HEK293 (cell line): ENCODE measurements around the gene LAMA2.
A peak's percentile ranks its signal among the peaks of the same experiment; 100 is the strongest.

ENCODE experiments used
- CTCF ChIA-PET: fragments of 350-600 bp; formaldehyde crosslinking; extraction: SDS; loops from one replicate; lab custom pipeline; 2021; ENCODE audit warnings: antibody characterized with exemption; lab: Yijun Ruan, JAX
- POLR2A ChIA-PET: fragments of 300-600 bp; formaldehyde crosslinking; extraction: SDS; loops from one replicate; lab custom pipeline; 2020; ENCODE audit warnings: antibody characterized with exemption, inconsistent platforms; lab: Yijun Ruan, JAX
- H3K27ac ChIP-seq: fragments of 200-500 bp; sonication (Bioruptor generic); 2 replicates; pipeline ENCODE4 v1.5.1; 2014; ENCODE audit warnings: low read depth, low read length, control low read depth, inconsistent platforms; ENCODE audit errors: extremely low read depth
- H3K36me3 ChIP-seq, 2 experiments: fragments of 200-500 bp in 1 of 2; sonication (Bioruptor generic) in 1 of 2; 1 replicate in 1 of 2; 2 replicates in 1 of 2; pipeline ENCODE4 v1.5.1; 2014 to 2017; ENCODE audit warnings: inconsistent platforms in 2 of 2, low read length in 2 of 2; ENCODE audit not compliant: control insufficient read depth in 2 of 2, insufficient read depth in 1 of 2
- H3K4me1 ChIP-seq: fragments of 200-500 bp; sonication (Bioruptor generic); 2 replicates; pipeline ENCODE4 v1.5.1; 2014; ENCODE audit warnings: mild to moderate bottlenecking, low read length, inconsistent platforms; ENCODE audit not compliant: control insufficient read depth, insufficient read depth
- H3K4me3 ChIP-seq: 2 replicates; pipeline ENCODE4 v1.5.1; 2011; ENCODE audit warnings: low read depth, mild to moderate bottlenecking, control low read depth, low read length, moderate library complexity
- H3K9me3 ChIP-seq: fragments of 200-500 bp; sonication (Bioruptor generic); 2 replicates; pipeline ENCODE4 v1.5.1; 2014; ENCODE audit warnings: low read depth, low read length, inconsistent platforms; ENCODE audit not compliant: control insufficient read depth, insufficient read depth
- SCRT2 ChIP-seq: fragments of 450-650 bp; formaldehyde crosslinking; IDR thresholded peaks from 2 replicates; pipeline ENCODE4 v1.5.1; 2016; ENCODE audit warnings: missing biosample characterization, missing genetic modification characterization
- SP3 ChIP-seq: fragments of 450-650 bp; formaldehyde crosslinking; IDR thresholded peaks from 2 replicates; pipeline ENCODE4 v1.5.1; 2016; ENCODE audit warnings: missing biosample characterization, missing genetic modification characterization
- ZBTB21 ChIP-seq: fragments of 450-650 bp; formaldehyde crosslinking; IDR thresholded peaks from 2 replicates; pipeline ENCODE4 v1.5.1; 2017; ENCODE audit warnings: missing biosample characterization, missing genetic modification characterization
- ZBTB49 ChIP-seq: fragments of 450-650 bp; formaldehyde crosslinking; IDR thresholded peaks from 2 replicates; pipeline ENCODE4 v1.5.1; 2016; ENCODE audit warnings: missing biosample characterization, missing genetic modification characterization, low read depth
- ZNF138 ChIP-seq: fragments of 450-650 bp; formaldehyde crosslinking; IDR thresholded peaks from 2 replicates; pipeline ENCODE4 v1.5.1; 2016; ENCODE audit warnings: missing biosample characterization, missing genetic modification characterization, borderline replicate concordance
- ZNF280D ChIP-seq: fragments of 450-650 bp; formaldehyde crosslinking; IDR thresholded peaks from 2 replicates; pipeline ENCODE4 v1.5.1; 2016; ENCODE audit warnings: missing biosample characterization, missing genetic modification characterization
- ZNF362 ChIP-seq: fragments of 450-650 bp; formaldehyde crosslinking; IDR thresholded peaks from 2 replicates; pipeline ENCODE4 v1.5.1; 2016; ENCODE audit warnings: missing biosample characterization, missing genetic modification characterization
- ZNF366 ChIP-seq: fragments of 450-650 bp; formaldehyde crosslinking; conservative IDR thresholded peaks from 2 replicates; pipeline ENCODE4 v1.5.1; 2016; ENCODE audit warnings: missing biosample characterization, missing genetic modification characterization
- ZNF404 ChIP-seq: fragments of 450-650 bp; formaldehyde crosslinking; IDR thresholded peaks from 2 replicates; pipeline ENCODE4 v1.5.1; 2017; ENCODE audit warnings: missing biosample characterization, missing genetic modification characterization
- ZNF544 ChIP-seq: fragments of 450-650 bp; formaldehyde crosslinking; IDR thresholded peaks from 2 replicates; pipeline ENCODE4 v1.5.0; 2017; ENCODE audit warnings: missing biosample characterization, missing genetic modification characterization
- ZNF580 ChIP-seq: fragments of 450-650 bp; formaldehyde crosslinking; IDR thresholded peaks from 2 replicates; pipeline ENCODE4 v1.5.1; 2016; ENCODE audit warnings: missing biosample characterization, missing genetic modification characterization

Gene LAMA2

GRCh38 chr6:129273161-129273560 lies 390.2 kb downstream of the LAMA2 start (continued):
- TF ChIP-seq ZNF280D (tag by site-specific recombination) (no peak), ZNF580 (tag by site-specific recombination) (no peak), ZNF138 (tag by site-specific recombination) (no peak), ZNF544 (tag by site-specific recombination) (no peak), ZBTB49 (tag by site-specific recombination) (no peak)

- peak; percentile 95 for TF ChIP-seq SCRT2 (tag by site-specific recombination)
- TF ChIP-seq ZNF362 (tag by site-specific recombination) = no peak
- no peak for TF ChIP-seq ZNF404
- TF ChIP-seq SP3 (tag by site-specific recombination) = no peak
- TF ChIP-seq, all 188 proteins: peak for 1
- H3K9me3 ChIP-seq = no peaks in the 10 kb centered on the region
- H3K36me3 ChIP-seq = no peaks in the 10 kb centered on the region
- no peaks in the 10 kb centered on the region for H3K4me1 ChIP-seq
- no peak overlapping the region for H3K4me3 ChIP-seq
- CTCF ChIA-PET = no interaction called here
- no peak overlapping the region for H3K27ac ChIP-seq
- POLR2A ChIA-PET = no interaction called here
These were observed 393.5 kb downstream of the LAMA2 start for GRCh38 chr6:129276461-129276860.

- CTCF ChIA-PET = no interaction called here
- Histone ChIP-seq H3K4me1 (no peaks in the 10 kb centered on the region), H3K36me3 (no peaks in the 10 kb centered on the region), H3K9me3 (no peaks in the 10 kb centered on the region), H3K4me3 (no peak overlapping the region), H3K27ac (no peak overlapping the region)
- TF ChIP-seq ZBTB21 (tag by site-specific recombination) (peak; percentile 58), SP3 (tag by site-specific recombination) (no peak), ZNF366 (tag by site-specific recombination) (0 out of 2 replicates have a peak, but pooled peaks have one; percentile 12)
- TF ChIP-seq, all 188 proteins: peak for 2
- POLR2A ChIA-PET = no interaction called here
These were observed 394.0 kb downstream of the LAMA2 start for GRCh38 chr6:129276986-129277385.
